A673 (cell line): ENCODE data around the gene CELSR1.

Experiments
- CTCF ChIP-seq: fragments of 300-800, 200-600 bp; sonication (generic); conservative IDR thresholded peaks from 2 replicates; pipeline ENCODE4 v1.5.1; 2017; ENCODE audit warnings: low read depth, mild to moderate bottlenecking, antibody characterized with exemption, low read length, moderate library complexity, mixed read lengths
- EZH2 ChIP-seq: fragments of 200-600 bp; sonication (generic); IDR thresholded peaks from 2 replicates; pipeline ENCODE4 v1.6.1; 2017; ENCODE audit warnings: borderline replicate concordance, low read depth, mild to moderate bottlenecking, mixed read lengths, antibody characterized with exemption, low read length; ENCODE audit not compliant: poor library complexity, severe bottlenecking

GRCh38 chr22:46450931-46451561 is 86.4 kb downstream of the CELSR1 start:
- no peak for TF ChIP-seq CTCF
- TF ChIP-seq EZH2, result no peak
